Peyer's patch (tissue), 4 donors: ENCODE data around the gene CHMP4A.

Experiments used
- POLR2A ChIP-seq, 2 donors: fragments of 450-650 bp; IDR thresholded peaks; one replicate each; pipeline ENCODE4 v1.5.1; 2017; ENCODE audit warnings: antibody characterized with exemption in 2 of 2, mild to moderate bottlenecking in 2 of 2, moderate library complexity in 2 of 2
- TF ChIP-seq, protein P1 (sequence below), 6 experiments: fragments of 450-650 bp in 4 of 6; fragments of 200-600 bp in 2 of 6; sonication (generic) in 1 of 6; IDR thresholded peaks; one replicate each; pipeline ENCODE4 v1.5.1; 2017 to 2019; ENCODE audit warnings: antibody characterized with exemption in 6 of 6, mild to moderate bottlenecking in 3 of 6, moderate library complexity in 1 of 6

DNA sequence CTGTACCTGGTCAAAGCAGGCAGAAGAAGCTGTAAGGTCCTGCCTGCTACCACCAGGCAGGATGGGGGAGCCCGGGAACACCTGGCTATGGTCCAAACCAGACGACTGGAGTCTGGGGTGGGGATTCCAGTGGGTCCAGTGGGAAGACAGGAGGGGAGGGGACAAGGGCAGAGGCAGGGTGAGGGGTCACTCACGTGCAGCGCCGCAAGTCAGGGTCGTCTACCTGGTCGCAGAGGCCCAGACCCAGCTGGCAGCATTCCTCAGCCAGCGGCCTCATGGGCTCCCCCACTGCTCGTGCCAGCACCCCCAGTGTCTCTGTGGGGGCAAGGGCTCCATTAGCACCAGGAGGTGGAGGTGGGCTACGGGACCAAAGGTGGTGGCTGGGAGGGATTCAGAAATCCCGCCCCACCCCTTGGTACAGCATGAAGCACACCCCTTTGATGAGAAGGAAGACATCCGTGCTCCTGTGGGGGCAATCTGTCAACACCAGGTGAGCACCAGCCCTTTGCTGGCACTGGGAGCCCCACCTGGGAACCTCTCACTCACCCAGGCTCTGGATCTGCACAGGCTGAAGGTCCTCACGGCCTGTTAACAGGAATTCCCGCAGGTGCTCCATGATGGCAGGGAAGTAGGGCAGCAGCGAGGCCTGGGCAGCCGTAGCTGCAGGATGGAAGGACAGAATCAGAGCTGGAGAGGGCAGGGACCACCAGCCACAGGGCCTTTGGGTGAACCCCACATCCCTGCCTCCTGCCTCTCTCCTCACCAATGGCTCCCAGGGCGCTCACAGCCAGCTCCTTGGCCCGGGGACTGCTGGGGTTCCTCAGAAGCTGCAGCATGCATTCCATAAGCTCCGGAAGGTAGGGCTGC lies 29.0 kb downstream of the CHMP4A start:
- TF ChIP-seq, protein P1, sequence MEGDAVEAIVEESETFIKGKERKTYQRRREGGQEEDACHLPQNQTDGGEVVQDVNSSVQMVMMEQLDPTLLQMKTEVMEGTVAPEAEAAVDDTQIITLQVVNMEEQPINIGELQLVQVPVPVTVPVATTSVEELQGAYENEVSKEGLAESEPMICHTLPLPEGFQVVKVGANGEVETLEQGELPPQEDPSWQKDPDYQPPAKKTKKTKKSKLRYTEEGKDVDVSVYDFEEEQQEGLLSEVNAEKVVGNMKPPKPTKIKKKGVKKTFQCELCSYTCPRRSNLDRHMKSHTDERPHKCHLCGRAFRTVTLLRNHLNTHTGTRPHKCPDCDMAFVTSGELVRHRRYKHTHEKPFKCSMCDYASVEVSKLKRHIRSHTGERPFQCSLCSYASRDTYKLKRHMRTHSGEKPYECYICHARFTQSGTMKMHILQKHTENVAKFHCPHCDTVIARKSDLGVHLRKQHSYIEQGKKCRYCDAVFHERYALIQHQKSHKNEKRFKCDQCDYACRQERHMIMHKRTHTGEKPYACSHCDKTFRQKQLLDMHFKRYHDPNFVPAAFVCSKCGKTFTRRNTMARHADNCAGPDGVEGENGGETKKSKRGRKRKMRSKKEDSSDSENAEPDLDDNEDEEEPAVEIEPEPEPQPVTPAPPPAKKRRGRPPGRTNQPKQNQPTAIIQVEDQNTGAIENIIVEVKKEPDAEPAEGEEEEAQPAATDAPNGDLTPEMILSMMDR (IDR thresholded peaks at IDR 0.05): no peak
- TF ChIP-seq POLR2A (IDR thresholded peaks at IDR 0.05): no peak
